Activated CD4-positive, alpha-beta T cell treated with anti-CD3 and anti-CD28 coated beads for 36 hours (primary cell): ENCODE measurements around the gene NSD2. TPM values are rescaled to one million over a fixed set of nuclear protein-coding genes. Genes with fewer than 3 reads are reported as not detected.
"Not testable (repeated sequence)": the region's sequence is repeated elsewhere in the genome, so short reads cannot be mapped to it uniquely, and the experiment has no call there.

ENCODE experiments used
- ATAC-seq: fragments of 200-7000 bp; cut with Tn5 transposase; one replicate; pipeline ENCODE4 v1.10.0; 2021; ENCODE audit warnings: mild to moderate bottlenecking, moderate library complexity
- CTCF ChIA-PET: fragments of 350-600 bp; sonication (Branson Sonifier 250); formaldehyde crosslinking; loops from one replicate; lab custom pipeline; 2021; ENCODE audit warnings: antibody characterized with exemption; lab: Charles Lee
- POLR2A ChIA-PET: fragments of 350-600 bp; sonication (Branson Sonifier 250); formaldehyde crosslinking; loops from one replicate; lab custom pipeline; 2021; ENCODE audit warnings: antibody characterized with exemption, inconsistent platforms; lab: Charles Lee
- DNase-seq: peaks from one replicate; pipeline ENCODE4 v3.0.0-alpha.2; 2020
- H3K27ac Mint-ChIP-seq: one replicate; pipeline ENCODE4 v1.8.0; 2021; ENCODE audit warnings: mixed read lengths
- H3K27me3 Mint-ChIP-seq: one replicate; pipeline ENCODE4 v1.8.0; 2021; ENCODE audit warnings: mixed read lengths
- H3K36me3 Mint-ChIP-seq: one replicate; pipeline ENCODE4 v1.8.0; 2021; ENCODE audit warnings: low read depth, mixed read lengths
- H3K4me1 Mint-ChIP-seq: one replicate; pipeline ENCODE4 v1.8.0; 2021; ENCODE audit warnings: mixed read lengths
- H3K4me3 Mint-ChIP-seq: one replicate; pipeline ENCODE4 v1.8.0; 2021; ENCODE audit warnings: mild to moderate bottlenecking, moderate library complexity, mixed read lengths
- H3K9me3 Mint-ChIP-seq: one replicate; pipeline ENCODE4 v1.8.0; 2021; ENCODE audit warnings: low read depth, mixed read lengths
- intact Hi-C, 2 experiments: fragments of 100-400 bp; cut with DNase I in 1 of 2; cut with micrococcal nuclease in 1 of 2; formaldehyde crosslinking; loops; one replicate each; pipeline versions ENCODE4 v1.14.2 to v1.15.1; 2022 to 2024; cut with DNase I, micrococcal nuclease
- total RNA-seq, 2 experiments: library from RNA; stranded (reverse); gene quantifications; one replicate each; pipeline ENCODE4 v1.2.3, GENCODE V29; 2021

The NSD2 gene
- total RNA-seq, 2 experiments from 2014 or later, result 194 to 232 TPM

DNA sequence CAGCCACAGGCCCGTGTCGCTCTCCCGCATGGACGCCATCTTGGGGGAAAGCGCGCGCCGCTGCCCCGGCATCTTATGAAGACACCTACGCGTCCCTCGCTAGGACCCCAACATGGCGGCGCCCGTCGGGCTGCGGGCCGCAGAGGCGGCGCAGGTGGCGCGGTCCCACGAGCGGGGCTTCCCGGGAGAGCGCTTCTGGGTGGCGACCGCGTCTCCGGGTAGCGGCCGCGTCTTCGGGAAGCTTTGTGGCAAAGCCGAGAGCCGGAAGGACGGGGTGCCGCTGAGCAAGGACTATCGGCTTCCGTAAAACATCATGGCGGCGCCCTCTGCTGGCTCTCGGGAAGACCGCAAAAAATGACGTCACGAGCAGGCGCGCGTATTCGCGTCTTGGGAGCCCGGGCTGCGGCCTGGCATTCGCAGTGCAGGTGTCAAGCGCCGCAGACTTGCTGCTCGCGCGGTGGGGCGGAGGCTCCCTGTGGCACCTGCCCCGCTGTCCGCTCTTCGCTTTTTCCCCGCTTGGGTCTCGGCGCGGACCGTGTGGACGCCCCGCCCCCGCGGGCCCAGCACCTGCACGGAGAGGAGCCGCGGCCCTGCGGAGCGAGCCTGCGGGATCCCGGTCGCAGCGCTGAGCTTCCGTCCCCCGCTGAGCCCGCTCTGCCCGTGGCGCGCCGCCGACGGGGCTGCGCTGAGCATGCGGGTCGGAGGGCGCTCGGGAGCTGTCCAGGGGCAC lies 137.9 kb downstream of the NSD2 start, which contains the start of gene NELFA:
Gene NELFA (minus strand): TSS at position 54 of the 730 bp plus-strand sequence. CDS start 15 bp downstream, at position 39.
- intact Hi-C loops, result loop anchor here (1.0 to 5.0 kb wide), 18 partner anchors 32 to 1066 kb away; partner anchors contain the start of genes HAUS3 (in 2 of the 2), LETM1 (in 2 of the 2), POLN (in 2 of the 2) and RNF4 (in 2 of the 2)
- peak; percentile 81 for ATAC-seq
- H3K4me1 Mint-ChIP-seq, result peaks cover 34% of the 10 kb centered on the region
- no peaks in the 10 kb centered on the region for H3K27me3 Mint-ChIP-seq
- no peaks in the 10 kb centered on the region for H3K9me3 Mint-ChIP-seq
- H3K27ac Mint-ChIP-seq, result peak within 1 kb of the TSS; percentile 90
- ChIA-PET CTCF (interaction anchor here (0.7 kb wide), 1 partner anchor 30 kb away, joined by 3 read pairs; no protein-coding TSS in a partner anchor), POLR2A (interaction anchor here (0.6 to 0.7 kb wide), 2 partner anchors 133 to 363 kb away, joined by 3 read pairs; no protein-coding TSS in a partner anchor)
- DNase-seq, result peak; percentile 97
- H3K36me3 Mint-ChIP-seq, result peaks cover 22% of the 10 kb centered on the region
- peak within 1 kb of the TSS; percentile 87 for H3K4me3 Mint-ChIP-seq

DNA sequence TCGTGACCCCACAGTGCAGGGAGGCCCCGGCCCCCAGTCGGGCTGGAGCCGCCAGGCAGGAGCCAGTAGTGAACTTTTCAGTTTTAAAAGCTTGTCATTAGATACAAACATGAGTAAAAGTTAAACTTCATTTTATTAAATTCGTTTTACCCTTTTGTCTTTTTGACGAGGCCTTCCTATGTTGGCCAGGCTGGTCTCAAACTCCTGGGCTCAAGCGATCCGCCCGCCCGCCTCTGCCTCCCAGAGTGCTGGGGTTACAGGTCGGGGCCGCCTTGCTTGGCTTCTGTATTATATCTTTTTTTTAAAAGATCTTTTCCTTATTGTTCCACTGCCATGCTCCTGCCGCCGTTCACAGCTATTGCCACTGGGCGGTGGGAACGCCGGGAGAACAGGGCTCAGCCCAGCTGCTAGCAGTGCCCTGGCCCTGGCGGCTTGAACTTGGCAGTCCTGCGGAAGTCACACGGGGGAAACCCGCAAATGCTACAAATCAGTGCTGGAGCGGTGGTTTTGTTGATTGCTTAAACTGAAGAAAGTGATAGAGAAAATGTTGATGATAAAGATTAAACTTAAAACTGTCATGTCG lies 138.5 kb downstream of the NSD2 start:
- Mint-ChIP-seq H3K4me1 (peaks cover 34% of the 10 kb centered on the region), H3K4me3 (peak overlapping the region; percentile 87), H3K27me3 (no peaks in the 10 kb centered on the region), H3K27ac (peak overlapping the region; percentile 90), H3K9me3 (no peaks in the 10 kb centered on the region), H3K36me3 (peaks cover 22% of the 10 kb centered on the region)
- POLR2A ChIA-PET, result interaction anchor here (0.6 kb wide), 1 partner anchor 132 kb away, joined by 3 read pairs; no protein-coding TSS in a partner anchor
- intact Hi-C loops, result loop anchor here (1.0 to 5.0 kb wide), 18 partner anchors 32 to 1065 kb away; partner anchors contain the start of genes HAUS3 (in 2 of the 2), LETM1 (in 2 of the 2), POLN (in 2 of the 2) and RNF4 (in 2 of the 2)
- ATAC-seq (peak; percentile 37), DNase-seq (peak; percentile 75)
- CTCF ChIA-PET, result interaction anchor here (0.7 kb wide), 1 partner anchor 29 kb away, joined by 3 read pairs; no protein-coding TSS in a partner anchor

DNA sequence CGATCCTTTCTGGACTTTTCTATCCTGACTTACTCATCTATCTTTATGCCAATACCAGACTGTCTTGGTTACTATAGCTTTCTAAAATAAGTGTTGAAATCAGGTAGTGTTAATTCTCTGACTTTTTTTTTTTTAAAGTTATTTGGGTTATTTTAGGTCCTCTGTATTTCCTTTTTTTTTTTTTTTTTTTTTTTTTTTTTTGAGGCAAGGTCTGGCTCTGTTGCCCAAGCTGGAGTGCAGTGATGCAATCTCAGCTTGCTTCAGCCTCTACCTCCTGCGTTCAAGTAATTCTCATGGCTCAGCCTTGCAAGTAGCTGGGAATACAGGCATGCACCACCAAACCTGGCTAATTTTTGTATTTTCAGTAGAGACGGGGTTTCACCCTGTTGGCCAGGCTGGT lies 140.4 kb downstream of the NSD2 start:
- Mint-ChIP-seq H3K27me3 (no peaks in the 10 kb centered on the region), H3K9me3 (no peaks in the 10 kb centered on the region), H3K4me1 (peaks cover 22% of the 10 kb centered on the region), H3K27ac (no peak overlapping the region), H3K4me3 (no peak overlapping the region), H3K36me3 (peaks cover 9% of the 10 kb centered on the region)
- intact Hi-C loops, result no loop called here
- DNase-seq, result no peak
- no peak for ATAC-seq
- CTCF ChIA-PET, result no interaction called here
- POLR2A ChIA-PET, result interaction anchor here (0.6 to 0.7 kb wide), 2 partner anchors 165 to 756 kb away, joined by 3 read pairs; no protein-coding TSS in a partner anchor

DNA sequence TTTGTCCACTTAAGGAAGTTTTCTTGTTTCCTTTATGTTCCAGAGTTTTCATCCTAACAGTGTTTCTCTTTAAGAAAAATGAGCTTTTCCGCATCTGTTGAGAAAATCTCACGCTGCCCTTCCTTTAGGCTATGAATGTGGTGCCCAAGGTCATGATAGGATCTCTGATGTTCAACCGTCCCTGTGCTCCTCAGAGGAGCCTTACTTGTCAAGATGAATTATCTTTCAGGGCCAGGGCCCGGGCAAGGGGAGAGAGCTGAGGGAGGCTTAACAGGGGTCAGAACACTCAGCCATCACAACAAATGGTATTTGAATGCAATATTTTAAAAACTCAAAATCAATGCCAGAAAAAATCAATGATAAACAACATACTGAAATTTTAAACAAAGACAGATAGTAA lies 143.8 kb downstream of the NSD2 start:
- no peaks in the 10 kb centered on the region for H3K9me3 Mint-ChIP-seq
- no peaks in the 10 kb centered on the region for H3K36me3 Mint-ChIP-seq
- H3K4me3 Mint-ChIP-seq, result no peak overlapping the region
- DNase-seq (no peak), ATAC-seq (no peak)
- peaks cover 9% of the 10 kb centered on the region for H3K4me1 Mint-ChIP-seq
- intact Hi-C loops, result no loop called here
- ChIA-PET POLR2A (no interaction called here), CTCF (interaction anchor here (1.2 kb wide), 1 partner anchor 13 kb away, joined by 4 read pairs; no protein-coding TSS in a partner anchor)
- H3K27ac Mint-ChIP-seq, result no peak overlapping the region
- peaks cover 7% of the 10 kb centered on the region for H3K27me3 Mint-ChIP-seq

DNA sequence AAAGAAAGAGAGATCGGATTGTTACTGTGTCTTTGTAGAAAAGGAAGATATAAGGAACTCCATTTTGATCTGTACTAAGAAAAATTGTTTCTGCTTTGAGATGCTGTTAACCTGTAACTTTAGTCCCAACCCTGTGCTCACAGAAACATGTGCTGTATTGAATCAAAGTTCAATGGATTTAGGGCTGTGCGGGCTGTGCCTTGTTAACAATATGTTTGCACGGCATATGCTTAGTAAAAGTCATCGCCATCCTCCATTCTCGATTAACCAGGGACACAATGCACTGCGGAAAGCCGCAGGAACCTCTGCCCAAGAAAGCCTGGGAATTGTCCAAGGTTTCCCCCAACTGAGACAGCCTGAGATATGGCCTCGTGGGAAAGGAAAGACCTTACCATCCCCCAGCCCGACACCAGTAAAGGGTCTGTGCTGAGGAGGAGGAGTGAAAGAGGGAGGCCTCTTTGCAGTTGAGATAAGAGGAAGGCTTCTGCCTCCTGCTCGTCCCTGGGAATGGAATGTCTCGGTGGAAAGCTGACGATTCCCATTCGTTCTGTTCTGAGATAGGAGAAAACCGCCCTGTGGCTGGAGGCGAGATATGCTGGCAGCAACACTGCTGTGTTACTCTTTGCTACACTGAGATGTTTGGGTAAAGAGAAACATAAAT lies 150.3 kb downstream of the NSD2 start:
- H3K9me3 Mint-ChIP-seq, H3K4me3 Mint-ChIP-seq, H3K36me3 Mint-ChIP-seq, ATAC-seq, CTCF ChIA-PET, H3K4me1 Mint-ChIP-seq, intact Hi-C loops, H3K27ac Mint-ChIP-seq, DNase-seq: not testable (repeated sequence)
- POLR2A ChIA-PET, result interaction anchor here (0.6 kb wide), 1 partner anchor 227 kb away, joined by 3 read pairs; no protein-coding TSS in a partner anchor
- H3K27me3 Mint-ChIP-seq, result peaks cover 45% of the 10 kb centered on the region

DNA sequence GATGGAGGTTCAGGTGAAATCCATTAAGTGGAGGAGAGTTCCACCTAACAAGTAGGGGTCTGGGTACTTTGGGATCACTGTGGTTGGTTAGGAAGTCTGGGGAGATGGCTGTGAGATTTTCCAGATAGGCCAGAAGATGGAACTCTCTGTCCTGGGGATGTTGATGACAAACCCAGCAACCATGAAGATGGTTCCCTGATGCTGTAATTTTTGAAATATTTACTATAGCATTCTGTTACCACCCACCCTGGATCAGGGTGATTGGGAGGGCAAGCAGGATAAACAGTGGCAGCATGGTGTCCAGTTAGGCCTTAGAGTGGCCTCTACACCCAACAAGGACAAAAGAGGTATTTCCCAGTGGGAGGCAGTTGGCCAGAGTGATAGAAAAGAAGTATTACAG lies 153.5 kb downstream of the NSD2 start:
- CTCF ChIA-PET, result no interaction called here
- Mint-ChIP-seq H3K4me3 (no peak overlapping the region), H3K27me3 (peaks cover 39% of the 10 kb centered on the region), H3K36me3 (no peaks in the 10 kb centered on the region), H3K9me3 (peaks cover 3% of the 10 kb centered on the region), H3K27ac (no peak overlapping the region), H3K4me1 (no peaks in the 10 kb centered on the region)
- POLR2A ChIA-PET, result no interaction called here
- ATAC-seq (no peak), DNase-seq (no peak)
- intact Hi-C loops, result no loop called here

DNA sequence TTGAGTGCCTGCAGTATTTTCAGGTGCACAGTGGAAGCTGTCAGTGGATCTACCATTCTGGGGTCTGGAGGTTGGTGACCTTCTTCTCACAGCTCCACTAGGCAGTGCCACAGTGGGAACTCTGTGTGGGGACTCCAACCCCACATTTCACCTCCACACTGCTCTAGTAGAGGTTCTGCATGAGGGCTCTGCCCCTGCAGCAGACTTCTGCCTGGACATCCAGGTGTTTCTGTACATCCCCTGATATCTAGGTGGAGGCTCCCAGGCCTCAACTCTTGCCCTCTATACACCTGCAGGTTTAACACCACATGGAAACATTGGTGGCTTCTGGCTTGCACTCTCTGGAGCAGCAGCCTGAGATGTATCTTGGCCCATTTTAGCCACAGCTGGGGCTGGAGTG lies 154.6 kb downstream of the NSD2 start:
- intact Hi-C loops, result no loop called here
- no peak overlapping the region for H3K4me3 Mint-ChIP-seq
- H3K27me3 Mint-ChIP-seq, result peaks cover 34% of the 10 kb centered on the region
- ChIA-PET CTCF (no interaction called here), POLR2A (no interaction called here)
- peaks cover 3% of the 10 kb centered on the region for H3K9me3 Mint-ChIP-seq
- ATAC-seq, result no peak
- no peaks in the 10 kb centered on the region for H3K4me1 Mint-ChIP-seq
- DNase-seq, result no peak
- H3K27ac Mint-ChIP-seq, result no peak overlapping the region
- H3K36me3 Mint-ChIP-seq, result no peaks in the 10 kb centered on the region

DNA sequence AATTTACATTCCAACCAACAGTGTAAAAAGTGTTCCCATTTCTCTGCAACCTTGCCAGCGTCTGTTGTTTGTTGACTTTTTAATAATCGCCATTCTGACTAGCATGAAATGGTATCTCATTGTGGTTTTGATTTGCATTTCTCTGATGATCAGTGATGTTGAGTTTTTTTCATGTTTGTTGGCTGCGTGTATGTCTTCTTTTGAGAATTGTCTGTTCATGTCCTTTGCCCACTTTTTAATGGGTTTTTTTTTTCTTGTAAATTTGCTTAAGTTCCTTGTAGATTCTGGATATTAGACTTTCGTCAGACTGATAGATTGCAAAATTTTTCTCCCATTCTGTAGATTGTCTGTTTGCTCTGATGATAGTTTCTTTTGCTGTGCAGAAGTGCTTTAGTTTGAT lies 155.9 kb downstream of the NSD2 start:
- H3K27me3 Mint-ChIP-seq, result peaks cover 30% of the 10 kb centered on the region
- H3K9me3 Mint-ChIP-seq, ATAC-seq, H3K4me1 Mint-ChIP-seq, H3K27ac Mint-ChIP-seq, DNase-seq, H3K4me3 Mint-ChIP-seq, intact Hi-C loops, POLR2A ChIA-PET, H3K36me3 Mint-ChIP-seq, CTCF ChIA-PET: not testable (repeated sequence)

DNA sequence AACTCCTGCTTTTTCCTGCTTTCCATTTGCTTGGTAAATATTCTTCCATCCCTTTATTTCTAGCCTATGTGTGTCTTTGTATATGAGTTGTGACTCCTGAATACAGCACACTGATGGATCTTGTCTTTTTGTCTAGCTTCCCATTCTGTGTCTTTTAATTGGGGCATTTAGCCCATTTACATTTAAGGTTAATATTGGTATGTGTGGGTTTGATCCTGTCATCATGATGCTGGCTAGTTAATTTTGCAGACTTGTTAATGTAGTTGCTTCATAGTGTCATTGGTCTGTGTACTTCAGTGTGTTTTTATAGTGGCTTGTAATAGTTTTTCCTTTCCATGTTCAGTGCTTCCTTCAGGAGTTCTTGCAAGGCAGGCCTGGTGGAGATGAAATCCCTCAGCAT lies 160.0 kb downstream of the NSD2 start:
- H3K27ac Mint-ChIP-seq, ATAC-seq, H3K4me3 Mint-ChIP-seq, H3K9me3 Mint-ChIP-seq, intact Hi-C loops, CTCF ChIA-PET, POLR2A ChIA-PET, H3K4me1 Mint-ChIP-seq, DNase-seq, H3K36me3 Mint-ChIP-seq: not testable (repeated sequence)
- H3K27me3 Mint-ChIP-seq, result peaks cover 12% of the 10 kb centered on the region
